Measurements from ENCODE around the gene SVEP1. TPM values are rescaled to one million over a fixed set of nuclear protein-coding genes. Genes with fewer than 3 reads are reported as not detected.

SVEP1 gene
- total RNA-seq, 1 experiment from 2014 or later: 0.05 TPM

- no peak for ATAC-seq
- CTCF ChIA-PET: no interaction called here
- no peak overlapping the region for H3K4me3 ChIP-seq (ENCODE audit: low read depth in 2 of 2, low read length in 2 of 2)
These were observed 8.8 kb upstream of the SVEP1 start for GRCh38 chr9:110588296-110588695.

DNA sequence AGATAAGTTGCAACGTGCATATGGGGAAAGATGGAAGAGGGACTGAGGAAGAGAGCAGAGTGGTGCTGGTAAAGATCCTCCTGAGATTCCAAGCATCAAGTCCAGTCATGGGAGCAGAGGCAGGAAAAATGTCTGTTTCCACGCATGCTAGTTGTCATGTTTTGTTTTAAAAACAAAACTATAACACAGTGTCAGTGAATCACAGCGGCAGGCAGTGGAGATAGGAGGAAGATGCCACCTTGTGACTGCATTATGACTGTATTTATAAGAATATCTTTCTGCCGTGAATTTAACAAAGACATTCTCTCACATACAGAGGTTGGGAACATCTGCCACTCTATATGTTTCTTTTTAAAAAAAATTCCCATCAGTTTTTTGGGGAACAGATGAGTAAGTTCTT, 3.7 kb upstream of the SVEP1 start:
- no peak for ATAC-seq
- no TSS peak for BruUV-seq (replicated peaks)
- TF ChIP-seq, protein P1, sequence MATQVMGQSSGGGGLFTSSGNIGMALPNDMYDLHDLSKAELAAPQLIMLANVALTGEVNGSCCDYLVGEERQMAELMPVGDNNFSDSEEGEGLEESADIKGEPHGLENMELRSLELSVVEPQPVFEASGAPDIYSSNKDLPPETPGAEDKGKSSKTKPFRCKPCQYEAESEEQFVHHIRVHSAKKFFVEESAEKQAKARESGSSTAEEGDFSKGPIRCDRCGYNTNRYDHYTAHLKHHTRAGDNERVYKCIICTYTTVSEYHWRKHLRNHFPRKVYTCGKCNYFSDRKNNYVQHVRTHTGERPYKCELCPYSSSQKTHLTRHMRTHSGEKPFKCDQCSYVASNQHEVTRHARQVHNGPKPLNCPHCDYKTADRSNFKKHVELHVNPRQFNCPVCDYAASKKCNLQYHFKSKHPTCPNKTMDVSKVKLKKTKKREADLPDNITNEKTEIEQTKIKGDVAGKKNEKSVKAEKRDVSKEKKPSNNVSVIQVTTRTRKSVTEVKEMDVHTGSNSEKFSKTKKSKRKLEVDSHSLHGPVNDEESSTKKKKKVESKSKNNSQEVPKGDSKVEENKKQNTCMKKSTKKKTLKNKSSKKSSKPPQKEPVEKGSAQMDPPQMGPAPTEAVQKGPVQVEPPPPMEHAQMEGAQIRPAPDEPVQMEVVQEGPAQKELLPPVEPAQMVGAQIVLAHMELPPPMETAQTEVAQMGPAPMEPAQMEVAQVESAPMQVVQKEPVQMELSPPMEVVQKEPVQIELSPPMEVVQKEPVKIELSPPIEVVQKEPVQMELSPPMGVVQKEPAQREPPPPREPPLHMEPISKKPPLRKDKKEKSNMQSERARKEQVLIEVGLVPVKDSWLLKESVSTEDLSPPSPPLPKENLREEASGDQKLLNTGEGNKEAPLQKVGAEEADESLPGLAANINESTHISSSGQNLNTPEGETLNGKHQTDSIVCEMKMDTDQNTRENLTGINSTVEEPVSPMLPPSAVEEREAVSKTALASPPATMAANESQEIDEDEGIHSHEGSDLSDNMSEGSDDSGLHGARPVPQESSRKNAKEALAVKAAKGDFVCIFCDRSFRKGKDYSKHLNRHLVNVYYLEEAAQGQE (IDR thresholded peaks at IDR 0.05; ENCODE audit: insufficient read depth in 1 of 2, low read depth in 2 of 2, low read length in 1 of 2): no peak

More at GRCh38 chr9:110588296-110588695, 8.8 kb upstream of the SVEP1 start:
- in situ Hi-C loops (cut with HindIII; ENCODE audit: low pct_unique_long_range_greater_than_20kb, low sequenced_read_pairs): no loop called here
- DNase-seq (ENCODE audit: low read depth, low spot score): no peak
- H3K27ac ChIP-seq (ENCODE audit: low read length): no peak overlapping the region
- BruUV-seq (replicated peaks): no TSS peak
- intact Hi-C loops (cut with micrococcal nuclease; ENCODE audit: unreplicated experiment): no loop called here
- no peaks in the 10 kb centered on the region for H3K9me3 ChIP-seq (ENCODE audit: control insufficient read depth, insufficient read depth, low read depth, low read length)
- H3K27me3 ChIP-seq (ENCODE audit: control insufficient read depth, insufficient read depth, low read length): no peaks in the 10 kb centered on the region
- TF ChIP-seq, protein P1 (IDR thresholded peaks at IDR 0.05; ENCODE audit: insufficient read depth in 1 of 2, low read depth in 2 of 2, low read length in 1 of 2): no peak
- TF ChIP-seq POLR2AphosphoS5 (IDR thresholded peaks at IDR 0.05; ENCODE audit: low read depth, low read length) (no peak), TCF7L2 (IDR thresholded peaks at IDR 0.05; ENCODE audit: low read depth, low read length) (no peak), SIN3A (IDR thresholded peaks at IDR 0.05; ENCODE audit: borderline replicate concordance, insufficient read depth, low read depth, low read length) (no peak)
- TF ChIP-seq, protein P2, sequence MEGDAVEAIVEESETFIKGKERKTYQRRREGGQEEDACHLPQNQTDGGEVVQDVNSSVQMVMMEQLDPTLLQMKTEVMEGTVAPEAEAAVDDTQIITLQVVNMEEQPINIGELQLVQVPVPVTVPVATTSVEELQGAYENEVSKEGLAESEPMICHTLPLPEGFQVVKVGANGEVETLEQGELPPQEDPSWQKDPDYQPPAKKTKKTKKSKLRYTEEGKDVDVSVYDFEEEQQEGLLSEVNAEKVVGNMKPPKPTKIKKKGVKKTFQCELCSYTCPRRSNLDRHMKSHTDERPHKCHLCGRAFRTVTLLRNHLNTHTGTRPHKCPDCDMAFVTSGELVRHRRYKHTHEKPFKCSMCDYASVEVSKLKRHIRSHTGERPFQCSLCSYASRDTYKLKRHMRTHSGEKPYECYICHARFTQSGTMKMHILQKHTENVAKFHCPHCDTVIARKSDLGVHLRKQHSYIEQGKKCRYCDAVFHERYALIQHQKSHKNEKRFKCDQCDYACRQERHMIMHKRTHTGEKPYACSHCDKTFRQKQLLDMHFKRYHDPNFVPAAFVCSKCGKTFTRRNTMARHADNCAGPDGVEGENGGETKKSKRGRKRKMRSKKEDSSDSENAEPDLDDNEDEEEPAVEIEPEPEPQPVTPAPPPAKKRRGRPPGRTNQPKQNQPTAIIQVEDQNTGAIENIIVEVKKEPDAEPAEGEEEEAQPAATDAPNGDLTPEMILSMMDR (IDR thresholded peaks at IDR 0.05): no peak
- no peaks in the 10 kb centered on the region for H3K36me3 ChIP-seq (ENCODE audit: control insufficient read depth, insufficient read depth, low read length)
- H3K4me1 ChIP-seq (ENCODE audit: control insufficient read depth, insufficient read depth, low read length): no peaks in the 10 kb centered on the region
- POLR2A ChIA-PET: no interaction called here

More for the DNA sequence above, 3.7 kb upstream of the SVEP1 start:
- intact Hi-C loops (cut with micrococcal nuclease; ENCODE audit: unreplicated experiment) (no loop called here), in situ Hi-C loops (cut with HindIII; ENCODE audit: low pct_unique_long_range_greater_than_20kb, low sequenced_read_pairs) (no loop called here)
- ChIA-PET CTCF (no interaction called here), POLR2A (no interaction called here)
- no peak for DNase-seq (ENCODE audit: low read depth, low spot score)
- Histone ChIP-seq H3K27ac (ENCODE audit: low read length) (no peak overlapping the region), H3K4me1 (ENCODE audit: control insufficient read depth, insufficient read depth, low read length) (no peaks in the 10 kb centered on the region), H3K27me3 (ENCODE audit: control insufficient read depth, insufficient read depth, low read length) (no peaks in the 10 kb centered on the region), H3K9me3 (ENCODE audit: control insufficient read depth, insufficient read depth, low read depth, low read length) (no peaks in the 10 kb centered on the region), H3K4me3 (ENCODE audit: low read depth in 2 of 2, low read length in 2 of 2) (no peak overlapping the region), H3K36me3 (ENCODE audit: control insufficient read depth, insufficient read depth, low read length) (no peaks in the 10 kb centered on the region)
